Stimulated activated CD4-positive, alpha-beta T cell treated with anti-CD3 and anti-CD28 coated beads, Interleukin-2, amount 100 ng/mL, for 24 hours (primary cell): ENCODE results near the gene SSNA1.

ENCODE experiments used
- DNase-seq, 2 donors: peaks; one replicate each; pipeline ENCODE4 v3.0.0-alpha.2; 2020

Gene SSNA1

GRCh38 chr9:137222190-137223077 is 34.0 kb downstream of the SSNA1 start, which contains the start of gene RNF208:
RNF208 (minus strand) TSS chr9:137222240; CDS start chr9:137221212, 1,028 bp downstream.
- no peak for DNase-seq

GRCh38 chr9:137223078-137223970 is 34.8 kb downstream of the SSNA1 start:
- peak; percentile 98 to 99 for DNase-seq

GRCh38 chr9:137224830-137225694 is 36.6 kb downstream of the SSNA1 start, which contains the start of gene CYSRT1:
CYSRT1 (plus strand) TSS chr9:137225174; CDS start chr9:137225622, 448 bp downstream.
- DNase-seq, result no peak

- no peak for DNase-seq
Measured at GRCh38 chr9:137225699-137226331, 37.3 kb downstream of the SSNA1 start.

GRCh38 chr9:137226338-137227053 is 38.0 kb downstream of the SSNA1 start:
- no peak for DNase-seq

- DNase-seq, result peak; percentile 83 to 88
Measured at GRCh38 chr9:137227054-137227852, 38.8 kb downstream of the SSNA1 start, which contains the start of gene RNF224. RNF224 (plus strand) TSS chr9:137227502; CDS start chr9:137228336, 834 bp downstream.

- no peak for DNase-seq
Measured at GRCh38 chr9:137227853-137228505, 39.5 kb downstream of the SSNA1 start.

GRCh38 chr9:137228506-137228967 is 40.1 kb downstream of the SSNA1 start:
- DNase-seq, result no peak

- DNase-seq, result no peak
Measured at GRCh38 chr9:137228968-137229896, 40.8 kb downstream of the SSNA1 start.

GRCh38 chr9:137229903-137230704 is 41.6 kb downstream of the SSNA1 start:
- no peak for DNase-seq

- no peak for DNase-seq
Measured at GRCh38 chr9:137230705-137231371, 42.4 kb downstream of the SSNA1 start, which contains the start of gene SLC34A3. SLC34A3 (plus strand) TSS chr9:137230901; CDS start chr9:137231703, 802 bp downstream.

- no peak for DNase-seq
Measured at GRCh38 chr9:137231372-137232039, 43.0 kb downstream of the SSNA1 start.

GRCh38 chr9:137232101-137232500 is 43.6 kb downstream of the SSNA1 start:
- DNase-seq, result no peak

- DNase-seq, result no peak
Measured at GRCh38 chr9:137232510-137232909, 44.0 kb downstream of the SSNA1 start.

- no peak for DNase-seq
Measured at GRCh38 chr9:137233143-137233980, 44.9 kb downstream of the SSNA1 start.
